HEK293T (cell line): ENCODE measurements around the gene CPHXL2.

Experiments used
- CTCF ChIA-PET: fragments of 350-600 bp; formaldehyde crosslinking; extraction: SDS; loops from one replicate; lab custom pipeline; 2021; ENCODE audit warnings: antibody characterized with exemption, inconsistent platforms; lab: Yijun Ruan, JAX
- POLR2A ChIA-PET: fragments of 350-600 bp; formaldehyde crosslinking; extraction: SDS; loops from one replicate; lab custom pipeline; 2020; ENCODE audit warnings: antibody characterized with exemption, inconsistent platforms; lab: Yijun Ruan, JAX
- DNase-seq: peaks from one replicate; pipeline ENCODE4 v3.0.0; 2012; ENCODE audit warnings: mixed read lengths; ENCODE audit errors: extremely low spot score
- ARNT ChIP-seq: fragments of 450-650 bp; IDR thresholded peaks from 2 replicates; pipeline ENCODE4 v1.6.1; 2017; ENCODE audit warnings: mild to moderate bottlenecking
- BHLHE40 ChIP-seq: fragments of 450-650 bp; IDR thresholded peaks from 2 replicates; pipeline ENCODE4 v1.6.1; 2016; ENCODE audit warnings: mild to moderate bottlenecking, moderate library complexity, borderline replicate concordance
- CTBP1 ChIP-seq: fragments of 450-650 bp; IDR thresholded peaks from 2 replicates; pipeline ENCODE4 v1.6.1; 2016; ENCODE audit warnings: borderline replicate concordance
- ELF4 ChIP-seq: fragments of 450-650 bp; IDR thresholded peaks from 2 replicates; pipeline ENCODE4 v1.6.1; 2017; ENCODE audit warnings: antibody characterized with exemption
- FOXK2 ChIP-seq: fragments of 450-650 bp; IDR thresholded peaks from 2 replicates; pipeline ENCODE4 v1.6.1; 2016; ENCODE audit warnings: mild to moderate bottlenecking
- HDGF ChIP-seq: fragments of 450-650 bp; IDR thresholded peaks from 2 replicates; pipeline ENCODE4 v1.6.1; 2017; ENCODE audit warnings: antibody characterized with exemption, borderline replicate concordance
- L3MBTL2 ChIP-seq: fragments of 450-650 bp; conservative IDR thresholded peaks from 2 replicates; pipeline ENCODE4 v1.6.1; 2016; ENCODE audit warnings: mild to moderate bottlenecking
- SP1 ChIP-seq: fragments of 450-650 bp; IDR thresholded peaks from 2 replicates; pipeline ENCODE4 v1.6.1; 2017
- TARDBP ChIP-seq: fragments of 450-650 bp; IDR thresholded peaks from 2 replicates; pipeline ENCODE4 v1.6.1; 2016
- ZNF384 ChIP-seq: fragments of 450-650 bp; IDR thresholded peaks from 2 replicates; pipeline ENCODE4 v1.6.1; 2016
- TF ChIP-seq, protein P1 (sequence below): fragments of 450-650 bp; IDR thresholded peaks from 2 replicates; pipeline ENCODE4 v1.6.1; 2016

CPHXL2 gene

DNA sequence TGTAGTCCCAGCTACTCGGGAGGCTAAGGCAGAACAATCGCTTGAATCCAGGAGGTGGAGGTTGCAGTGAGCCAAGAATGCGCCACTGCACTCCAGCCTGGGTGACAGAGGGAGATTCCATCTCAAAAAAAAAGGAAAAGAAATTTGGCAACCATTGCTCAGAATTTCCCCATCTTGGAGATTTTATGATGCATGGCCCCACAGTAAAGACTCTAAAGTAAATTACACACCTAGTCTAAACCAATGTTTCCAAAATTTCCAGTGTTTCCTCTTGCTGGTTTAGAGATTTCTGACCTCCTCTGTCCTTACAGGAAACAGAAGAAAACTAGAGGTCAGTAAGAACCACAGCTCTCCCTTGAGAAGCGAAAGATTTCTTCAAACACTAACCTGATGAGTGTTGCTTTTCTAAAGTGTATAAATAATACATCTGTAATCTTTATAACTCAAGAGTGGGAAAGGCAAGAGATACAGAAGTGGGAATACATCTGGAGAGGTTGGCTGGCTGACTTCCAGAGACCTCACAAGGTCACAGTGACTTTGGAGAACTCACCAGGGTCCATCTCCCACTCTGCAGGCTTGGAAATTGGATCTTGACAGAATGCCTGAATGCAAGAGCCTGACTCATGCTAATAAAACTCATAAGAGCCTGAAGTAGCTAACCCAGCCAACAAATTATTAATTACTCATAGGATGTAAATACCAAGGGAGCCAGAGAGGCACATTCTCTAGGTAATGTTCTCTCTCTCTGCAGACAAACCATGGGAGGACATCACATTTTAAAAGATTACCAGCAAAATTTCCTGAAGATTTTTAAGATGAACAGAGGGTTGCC, 62.5 kb downstream of the CPHXL2 start:
- no peak for TF ChIP-seq L3MBTL2
- no peak for TF ChIP-seq ELF4
- no peak for TF ChIP-seq SP1
- TF ChIP-seq ZNF384, result no peak
- no peak for TF ChIP-seq ARNT
- no peak for TF ChIP-seq FOXK2
- TF ChIP-seq BHLHE40, result no peak
- TF ChIP-seq HDGF, result no peak
- TF ChIP-seq TARDBP, result no peak
- TF ChIP-seq, protein P1, sequence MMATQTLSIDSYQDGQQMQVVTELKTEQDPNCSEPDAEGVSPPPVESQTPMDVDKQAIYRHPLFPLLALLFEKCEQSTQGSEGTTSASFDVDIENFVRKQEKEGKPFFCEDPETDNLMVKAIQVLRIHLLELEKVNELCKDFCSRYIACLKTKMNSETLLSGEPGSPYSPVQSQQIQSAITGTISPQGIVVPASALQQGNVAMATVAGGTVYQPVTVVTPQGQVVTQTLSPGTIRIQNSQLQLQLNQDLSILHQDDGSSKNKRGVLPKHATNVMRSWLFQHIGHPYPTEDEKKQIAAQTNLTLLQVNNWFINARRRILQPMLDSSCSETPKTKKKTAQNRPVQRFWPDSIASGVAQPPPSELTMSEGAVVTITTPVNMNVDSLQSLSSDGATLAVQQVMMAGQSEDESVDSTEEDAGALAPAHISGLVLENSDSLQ, result no peak
- no peak for TF ChIP-seq CTBP1
- ChIA-PET CTCF (no interaction called here), POLR2A (no interaction called here)
- no peak for DNase-seq
